ENCODE data around the gene TTLL9.

DNA sequence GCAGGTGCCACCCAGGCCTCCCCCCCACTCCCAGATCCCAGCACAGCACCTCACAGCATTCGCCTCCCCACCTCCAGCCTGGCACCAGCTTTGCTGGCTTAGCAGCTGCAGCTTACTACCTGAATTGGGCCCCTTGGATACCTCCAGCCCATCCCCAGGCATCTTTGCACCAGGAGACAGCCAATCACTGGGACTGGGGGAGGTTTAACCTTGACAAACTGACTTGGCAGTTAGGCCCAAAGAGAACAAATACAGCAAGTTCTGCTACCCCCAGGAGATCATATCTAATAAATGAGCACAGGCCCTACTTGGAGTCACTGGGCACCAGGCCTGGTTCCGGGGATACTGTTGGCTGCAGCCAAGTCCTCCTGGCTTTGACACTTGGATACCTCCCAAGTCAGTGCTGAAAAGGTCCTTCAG is 72.6 kb downstream of the TTLL9 start:
- TF ChIP-seq TCF12 (IDR thresholded peaks at IDR 0.05; ENCODE audit: low read depth) (no peak), RAD21 (IDR thresholded peaks at IDR 0.05; ENCODE audit: low read depth) (no peak), NFIC (IDR thresholded peaks at IDR 0.05) (no peak), EP300 (IDR thresholded peaks at IDR 0.05; ENCODE audit: borderline replicate concordance) (no peak), CREB1 (IDR thresholded peaks at IDR 0.05; ENCODE audit: low read depth) (no peak), TAF1 (IDR thresholded peaks at IDR 0.05; ENCODE audit: low read depth) (no peak)
- TF ChIP-seq, protein P1, sequence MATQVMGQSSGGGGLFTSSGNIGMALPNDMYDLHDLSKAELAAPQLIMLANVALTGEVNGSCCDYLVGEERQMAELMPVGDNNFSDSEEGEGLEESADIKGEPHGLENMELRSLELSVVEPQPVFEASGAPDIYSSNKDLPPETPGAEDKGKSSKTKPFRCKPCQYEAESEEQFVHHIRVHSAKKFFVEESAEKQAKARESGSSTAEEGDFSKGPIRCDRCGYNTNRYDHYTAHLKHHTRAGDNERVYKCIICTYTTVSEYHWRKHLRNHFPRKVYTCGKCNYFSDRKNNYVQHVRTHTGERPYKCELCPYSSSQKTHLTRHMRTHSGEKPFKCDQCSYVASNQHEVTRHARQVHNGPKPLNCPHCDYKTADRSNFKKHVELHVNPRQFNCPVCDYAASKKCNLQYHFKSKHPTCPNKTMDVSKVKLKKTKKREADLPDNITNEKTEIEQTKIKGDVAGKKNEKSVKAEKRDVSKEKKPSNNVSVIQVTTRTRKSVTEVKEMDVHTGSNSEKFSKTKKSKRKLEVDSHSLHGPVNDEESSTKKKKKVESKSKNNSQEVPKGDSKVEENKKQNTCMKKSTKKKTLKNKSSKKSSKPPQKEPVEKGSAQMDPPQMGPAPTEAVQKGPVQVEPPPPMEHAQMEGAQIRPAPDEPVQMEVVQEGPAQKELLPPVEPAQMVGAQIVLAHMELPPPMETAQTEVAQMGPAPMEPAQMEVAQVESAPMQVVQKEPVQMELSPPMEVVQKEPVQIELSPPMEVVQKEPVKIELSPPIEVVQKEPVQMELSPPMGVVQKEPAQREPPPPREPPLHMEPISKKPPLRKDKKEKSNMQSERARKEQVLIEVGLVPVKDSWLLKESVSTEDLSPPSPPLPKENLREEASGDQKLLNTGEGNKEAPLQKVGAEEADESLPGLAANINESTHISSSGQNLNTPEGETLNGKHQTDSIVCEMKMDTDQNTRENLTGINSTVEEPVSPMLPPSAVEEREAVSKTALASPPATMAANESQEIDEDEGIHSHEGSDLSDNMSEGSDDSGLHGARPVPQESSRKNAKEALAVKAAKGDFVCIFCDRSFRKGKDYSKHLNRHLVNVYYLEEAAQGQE (IDR thresholded peaks at IDR 0.05; ENCODE audit: low read depth), result no peak
- TF ChIP-seq, protein P2, sequence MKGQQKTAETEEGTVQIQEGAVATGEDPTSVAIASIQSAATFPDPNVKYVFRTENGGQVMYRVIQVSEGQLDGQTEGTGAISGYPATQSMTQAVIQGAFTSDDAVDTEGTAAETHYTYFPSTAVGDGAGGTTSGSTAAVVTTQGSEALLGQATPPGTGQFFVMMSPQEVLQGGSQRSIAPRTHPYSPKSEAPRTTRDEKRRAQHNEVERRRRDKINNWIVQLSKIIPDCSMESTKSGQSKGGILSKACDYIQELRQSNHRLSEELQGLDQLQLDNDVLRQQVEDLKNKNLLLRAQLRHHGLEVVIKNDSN (IDR thresholded peaks at IDR 0.05), result no peak
